GM18511 (cell line): ENCODE results near the gene C16orf46.
A peak's percentile ranks its signal among the peaks of the same experiment; 100 is the strongest.
"Not testable (repeated sequence)": the region's sequence is repeated elsewhere in the genome, so short reads cannot be mapped to it uniquely, and the experiment has no call there.

ENCODE experiments used
- ATAC-seq: cut with Tn5 transposase; IDR thresholded peaks from one replicate; pipeline ENCODE4 v1.9.1; 2021; ENCODE audit warnings: mild to moderate bottlenecking, moderate library complexity; ENCODE audit not compliant: unreplicated experiment

C16orf46 gene, protein sequence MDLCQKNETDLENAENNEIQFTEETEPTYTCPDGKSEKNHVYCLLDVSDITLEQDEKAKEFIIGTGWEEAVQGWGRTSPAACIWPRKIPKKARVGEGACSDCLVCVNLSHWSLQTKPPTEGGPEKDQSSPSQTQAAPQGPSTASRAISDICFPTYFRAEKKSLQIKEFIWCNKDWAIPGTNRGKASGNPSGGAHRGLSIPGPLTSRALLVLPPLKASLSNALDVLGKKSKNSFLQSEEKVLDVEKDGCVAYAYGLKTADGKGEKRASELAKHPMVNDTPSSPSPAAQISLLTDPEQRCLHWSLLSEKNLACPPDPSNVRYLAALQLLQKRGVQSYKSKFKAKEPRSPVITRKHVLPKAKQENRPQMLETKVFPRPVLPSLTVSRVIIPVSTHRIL

DNA sequence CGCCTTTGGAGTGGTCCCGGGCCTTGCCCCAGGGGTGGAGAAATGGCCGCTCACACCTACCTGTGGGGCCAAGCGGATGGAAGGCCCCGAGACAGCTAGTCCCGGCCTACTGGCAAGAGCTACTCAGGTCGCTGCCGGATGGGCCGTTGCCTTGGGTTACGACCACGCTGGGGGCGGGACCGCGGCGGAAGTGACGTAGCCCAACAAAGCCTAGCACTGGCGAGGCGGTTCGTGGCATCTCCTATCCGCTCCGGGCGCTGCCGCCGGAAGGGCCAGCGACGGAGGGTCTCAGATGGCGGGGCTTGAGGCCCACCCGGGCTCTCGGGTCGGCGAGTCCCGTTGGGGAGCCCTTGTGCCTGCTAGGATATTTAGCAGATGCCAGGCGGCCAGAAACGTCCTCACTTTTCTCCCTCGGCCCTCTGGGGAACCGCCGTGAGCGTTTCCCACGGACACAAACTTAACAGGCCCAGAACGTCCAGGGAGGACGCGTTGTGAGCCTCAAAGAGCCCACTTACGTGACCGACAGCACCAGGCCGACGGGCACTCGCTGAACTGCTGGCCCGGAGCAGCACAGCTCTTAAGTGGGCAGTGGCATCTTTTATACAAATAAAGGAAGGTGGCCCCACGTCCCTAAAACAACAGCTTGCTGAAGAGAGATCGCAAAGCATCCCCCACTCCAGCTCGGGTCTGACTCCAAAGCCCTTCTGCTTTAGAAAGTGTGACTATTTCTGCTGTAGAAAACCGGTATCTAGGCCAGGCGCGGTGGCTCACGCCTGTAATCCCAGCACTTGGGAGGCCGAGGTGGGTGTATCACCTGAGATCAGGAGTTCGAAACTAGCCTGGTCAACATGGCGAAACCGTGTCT is at the start of gene C16orf46:
Gene C16orf46 (minus strand): TSS at position 163 of the 865 bp plus-strand sequence. CDS start 13,283 bp downstream, outside the sequence.
- peak; percentile 95 for ATAC-seq

DNA sequence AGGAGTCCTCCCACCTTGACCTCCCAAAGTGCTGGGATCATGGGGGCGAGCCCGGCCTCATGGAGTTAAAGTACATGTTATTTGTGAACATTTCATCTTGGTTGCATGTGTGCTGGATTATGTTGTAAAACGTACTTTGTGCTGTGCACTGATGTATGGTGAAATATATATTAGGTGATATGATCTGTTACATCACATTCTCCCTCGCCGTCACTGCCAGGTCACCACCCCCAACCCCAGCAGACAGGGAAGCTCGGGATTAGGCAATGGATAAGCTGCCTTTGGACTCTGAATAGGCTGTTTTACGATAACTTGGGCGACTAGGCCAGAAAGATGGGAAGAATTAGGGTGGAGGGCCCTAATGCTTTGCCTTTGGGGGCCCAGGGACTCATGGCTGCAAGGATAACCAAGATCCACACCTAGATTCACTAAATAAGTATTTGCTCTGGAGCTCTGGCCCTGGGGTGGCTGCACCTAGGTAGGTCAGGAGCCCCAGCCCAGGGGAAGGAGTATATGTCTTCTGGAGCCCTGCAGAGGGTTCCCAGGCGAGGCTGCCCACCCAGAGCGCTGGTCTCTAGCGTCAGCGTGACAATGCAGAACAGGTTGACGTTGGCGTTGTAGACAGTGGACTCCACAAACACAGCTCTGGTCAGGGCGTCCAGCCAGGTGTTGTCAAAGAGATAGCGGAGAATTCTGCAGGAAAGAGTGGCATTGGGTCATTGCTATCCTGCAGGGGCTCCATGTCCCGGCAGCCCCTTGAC is 46.2 kb upstream of the C16orf46 start:
- no peak for ATAC-seq

DNA sequence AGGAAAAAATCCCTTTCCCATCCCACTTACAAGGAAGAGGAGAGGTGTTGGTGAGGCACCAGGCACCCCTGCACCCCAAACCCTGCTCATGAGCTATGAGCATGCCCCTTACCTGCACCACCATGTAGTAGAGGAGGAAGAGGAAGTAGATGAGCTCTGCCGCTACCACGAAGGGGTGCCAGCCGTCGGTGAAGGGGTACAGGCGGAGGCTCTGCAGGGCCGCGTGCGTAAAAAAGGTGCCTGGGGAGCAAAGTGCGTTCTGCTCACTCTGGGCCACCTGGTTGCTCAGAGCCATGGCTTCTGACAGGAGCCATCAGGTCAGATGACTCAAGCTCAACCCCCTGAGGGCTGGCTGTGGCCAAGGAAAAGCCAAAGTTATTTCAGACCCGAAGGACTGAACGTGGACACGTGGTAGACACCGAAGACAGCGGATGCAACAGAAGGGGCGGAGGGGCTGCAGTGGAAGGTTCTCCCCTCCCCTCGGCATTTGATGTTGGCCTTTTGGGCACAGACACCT is 44.5 kb upstream of the C16orf46 start:
- ATAC-seq: no peak

DNA sequence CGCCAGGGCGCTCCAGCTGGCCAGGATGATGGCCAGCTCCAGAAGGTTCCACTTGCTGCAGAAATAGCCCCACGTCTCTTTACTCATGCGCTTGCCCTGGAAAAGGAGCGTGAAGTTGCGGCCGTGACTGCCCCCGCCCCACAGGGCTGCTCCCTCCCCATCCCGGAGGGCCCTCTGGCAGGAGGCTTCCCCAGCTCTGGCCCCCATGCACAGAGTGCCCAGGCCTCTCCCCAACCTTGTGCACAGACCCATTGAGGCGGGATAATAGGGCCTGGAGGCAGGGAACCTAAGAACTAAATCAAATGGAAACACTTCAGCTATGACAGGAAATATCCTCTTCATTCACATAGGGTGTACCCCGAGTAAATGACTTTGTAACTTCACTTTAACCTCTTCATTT is 40.4 kb upstream of the C16orf46 start:
- no peak for ATAC-seq

DNA sequence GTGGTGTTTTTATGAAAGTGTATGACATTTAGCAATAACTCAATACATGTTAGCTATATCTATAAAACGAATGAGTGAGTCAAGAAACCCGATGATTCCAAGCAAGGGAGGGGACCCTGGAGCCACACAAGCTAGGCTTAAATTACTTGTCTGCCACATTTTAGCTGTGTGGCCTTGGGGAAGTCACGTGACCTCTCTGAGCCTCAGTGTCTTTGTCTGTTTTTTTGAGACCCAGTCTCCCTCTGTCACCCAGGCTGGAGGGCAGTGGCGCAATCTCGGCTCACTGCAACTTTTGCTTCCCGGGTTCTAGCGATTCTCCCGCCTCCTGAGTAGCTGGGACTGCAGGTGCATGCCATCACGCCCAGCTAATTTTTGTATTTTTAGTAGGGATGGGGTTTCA is 39.2 kb upstream of the C16orf46 start:
- ATAC-seq: no peak

DNA sequence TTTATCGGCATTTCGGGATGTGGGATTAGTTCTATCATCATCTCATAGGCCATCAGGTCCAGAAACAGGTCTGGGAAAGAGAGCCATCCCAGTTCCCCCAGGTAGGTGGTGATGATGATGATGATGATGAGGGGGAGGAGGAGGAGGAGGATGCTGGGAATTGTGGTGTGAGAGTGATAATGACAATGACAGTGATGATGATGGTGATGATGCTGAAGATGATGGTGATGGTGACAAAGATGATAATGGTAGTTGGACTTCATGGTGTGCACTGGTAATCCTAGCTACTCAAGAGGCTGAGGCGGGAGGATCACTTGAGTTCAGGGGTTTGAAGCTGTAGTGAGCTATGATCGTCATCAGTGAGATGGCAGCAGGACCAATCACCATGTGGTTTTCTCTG is 35.4 kb upstream of the C16orf46 start:
- ATAC-seq: no peak

DNA sequence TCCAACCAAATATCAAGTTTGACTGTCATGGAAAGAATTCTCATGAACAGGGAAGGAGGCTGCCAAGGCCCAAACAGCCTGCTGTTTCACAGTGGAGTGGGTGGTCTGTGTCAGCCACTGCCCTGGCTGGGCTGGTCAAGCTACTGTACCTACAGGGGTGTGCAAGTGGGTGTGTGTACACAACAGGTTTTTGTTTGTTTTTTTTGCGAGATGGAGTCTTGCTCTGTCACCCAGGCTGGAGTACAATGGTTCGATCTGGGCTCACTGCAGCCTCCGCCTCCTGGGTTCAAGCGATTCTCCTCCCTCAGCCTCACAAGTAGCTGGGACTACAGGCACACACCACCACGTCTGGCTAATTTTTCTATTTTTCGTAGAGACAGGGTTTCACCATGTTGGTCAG is 32.2 kb upstream of the C16orf46 start:
- not testable (repeated sequence) for ATAC-seq

DNA sequence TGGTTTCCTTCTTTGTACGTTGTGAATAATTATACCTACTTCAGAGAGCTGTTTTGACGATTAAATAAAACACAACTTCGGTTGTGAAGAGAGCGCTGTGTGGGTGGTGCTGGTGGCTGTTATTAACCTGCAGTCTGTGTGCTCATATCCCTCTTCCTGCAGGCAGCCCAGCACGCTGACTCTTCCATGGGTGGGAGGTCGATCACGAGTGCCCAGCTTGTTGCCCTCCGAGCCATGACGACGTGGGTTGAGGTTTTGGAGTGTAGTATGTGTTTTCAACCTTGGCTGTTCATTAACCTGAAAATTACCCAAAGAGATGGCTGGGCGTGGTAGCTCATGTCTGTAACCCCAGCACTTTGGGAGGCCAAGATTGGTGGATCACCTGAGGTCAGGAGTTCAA is 30.5 kb upstream of the C16orf46 start:
- no peak for ATAC-seq

DNA sequence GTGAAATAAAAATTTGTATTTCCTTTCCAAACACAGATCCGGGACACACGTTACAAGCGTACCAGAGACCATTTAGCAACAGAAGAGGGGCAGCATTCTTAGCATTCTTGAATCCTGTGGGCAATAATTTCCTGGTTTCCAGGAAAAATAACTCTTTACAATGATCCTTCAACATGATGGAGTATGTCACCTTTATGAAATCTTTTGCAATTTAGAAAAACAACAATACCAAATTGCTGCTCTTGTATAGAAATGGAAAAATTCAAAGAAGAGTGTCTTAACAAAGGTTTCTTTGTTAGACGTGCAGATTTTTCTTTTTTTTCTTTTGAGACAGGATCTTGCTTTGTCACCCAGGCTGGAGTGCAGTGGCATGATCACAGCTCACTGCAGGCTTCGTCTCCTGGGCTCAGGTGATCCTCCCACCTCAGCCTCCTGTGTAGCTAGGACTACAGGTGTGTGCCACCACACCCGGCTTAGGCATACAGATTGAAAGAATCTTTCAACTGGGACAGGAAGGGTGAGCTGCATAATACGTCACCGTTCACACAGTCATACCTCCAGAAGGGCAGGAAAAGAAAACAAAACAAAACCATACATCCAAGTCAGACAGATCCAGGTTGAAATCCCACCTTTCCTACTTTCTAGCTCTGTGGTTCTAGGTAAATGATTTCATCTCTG is 29.9 kb upstream of the C16orf46 start:
- no peak for ATAC-seq

DNA sequence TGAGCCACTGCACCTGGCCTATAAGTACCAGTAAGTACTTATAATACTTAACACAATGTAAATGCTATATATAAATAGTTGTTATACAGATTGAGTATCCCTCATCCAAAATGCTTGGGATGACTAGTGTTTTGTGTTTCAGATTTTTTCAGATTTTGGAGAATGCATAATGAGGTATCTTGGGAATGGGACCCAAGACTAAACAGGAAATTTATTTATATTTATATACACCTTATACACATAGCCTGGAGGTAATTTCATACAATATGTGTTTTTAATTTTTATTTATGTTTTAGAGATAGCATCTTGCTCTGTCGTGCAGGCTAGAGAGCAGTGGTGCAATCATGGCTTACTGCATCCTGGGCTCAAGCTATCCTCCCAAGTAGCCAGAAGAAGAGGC is 28.9 kb upstream of the C16orf46 start:
- no peak for ATAC-seq

DNA sequence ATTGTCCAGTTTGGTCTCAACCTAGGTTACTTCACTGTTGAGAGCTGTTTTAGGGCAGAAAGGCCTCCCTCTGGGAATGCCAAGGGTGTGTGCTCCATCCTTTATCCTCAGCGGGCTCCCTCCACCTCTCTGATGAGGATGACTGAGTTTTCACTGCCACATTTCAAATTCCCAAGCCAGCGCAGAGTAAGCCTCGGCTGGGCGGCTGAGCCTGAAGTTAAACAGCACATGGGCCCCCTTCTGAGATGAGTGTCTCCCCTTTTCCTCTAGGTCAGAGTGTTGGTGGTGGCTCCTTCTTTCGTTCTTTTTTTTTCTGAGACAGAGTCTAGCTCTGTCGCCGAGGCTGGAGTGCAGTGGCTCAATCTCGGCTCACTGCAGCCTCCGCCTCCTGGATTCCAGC is 24.7 kb upstream of the C16orf46 start:
- no peak for ATAC-seq

DNA sequence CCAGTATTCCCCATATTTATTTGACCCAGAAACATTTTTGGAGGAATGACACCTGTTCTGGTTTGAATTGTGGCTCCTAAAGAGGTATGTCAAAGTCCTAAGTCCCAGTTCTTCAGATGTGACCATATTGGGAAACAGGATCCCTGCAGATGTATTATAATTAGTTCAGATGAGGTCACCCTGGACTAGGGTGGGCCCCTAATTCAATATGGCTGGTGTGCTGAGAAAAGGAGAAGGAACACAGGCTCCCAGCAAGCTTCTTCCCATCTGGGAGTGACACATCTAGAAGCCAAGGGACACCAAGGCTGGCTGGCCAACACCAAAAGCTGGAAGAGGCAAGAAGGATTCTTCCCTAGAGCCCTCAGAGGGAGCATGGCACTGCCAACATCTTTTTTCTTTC is 22.9 kb upstream of the C16orf46 start:
- ATAC-seq: no peak

DNA sequence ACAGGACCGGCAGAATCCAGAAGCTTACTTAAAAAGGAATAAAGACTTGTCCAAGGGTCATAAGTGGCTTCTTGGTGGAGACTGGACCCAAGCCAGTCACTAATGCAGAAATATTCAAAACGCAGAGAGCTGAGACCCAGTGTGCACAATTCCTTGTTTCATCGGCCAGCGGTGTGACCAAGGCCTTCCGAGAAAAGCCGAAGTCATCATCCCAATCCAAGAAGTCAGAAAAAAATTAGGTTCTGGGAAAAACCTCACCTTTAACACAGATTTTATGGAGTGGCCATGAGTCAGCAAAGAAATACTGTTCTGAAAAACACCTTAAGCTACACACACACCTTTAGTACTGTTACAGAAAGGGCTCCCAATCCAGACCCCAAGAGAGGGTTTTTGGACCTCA is 20.2 kb upstream of the C16orf46 start:
- ATAC-seq: no peak

DNA sequence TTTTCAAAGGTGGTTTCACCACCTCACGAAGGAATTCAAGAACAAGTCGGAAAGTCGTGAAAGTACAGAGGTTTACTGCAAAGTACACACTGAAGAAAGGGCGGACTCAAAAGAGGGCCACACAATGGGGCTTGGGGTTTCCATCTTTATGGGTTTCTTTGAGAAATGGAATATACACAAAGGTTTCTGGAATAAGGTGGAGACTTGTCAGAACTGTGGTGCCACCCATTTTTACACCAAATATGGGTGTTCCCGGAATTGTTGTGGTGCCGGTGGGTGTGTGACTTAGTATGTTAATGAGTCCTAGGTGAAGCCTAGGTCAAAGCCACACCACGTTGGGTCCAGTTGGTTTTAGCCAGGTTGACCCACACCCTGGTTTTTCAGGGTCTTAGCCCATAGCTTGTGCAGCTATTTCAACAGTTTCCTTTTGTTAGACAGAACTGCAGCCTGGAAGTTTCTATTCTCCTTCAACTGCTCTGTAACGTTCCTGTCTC is 19.7 kb upstream of the C16orf46 start:
- no peak for ATAC-seq

DNA sequence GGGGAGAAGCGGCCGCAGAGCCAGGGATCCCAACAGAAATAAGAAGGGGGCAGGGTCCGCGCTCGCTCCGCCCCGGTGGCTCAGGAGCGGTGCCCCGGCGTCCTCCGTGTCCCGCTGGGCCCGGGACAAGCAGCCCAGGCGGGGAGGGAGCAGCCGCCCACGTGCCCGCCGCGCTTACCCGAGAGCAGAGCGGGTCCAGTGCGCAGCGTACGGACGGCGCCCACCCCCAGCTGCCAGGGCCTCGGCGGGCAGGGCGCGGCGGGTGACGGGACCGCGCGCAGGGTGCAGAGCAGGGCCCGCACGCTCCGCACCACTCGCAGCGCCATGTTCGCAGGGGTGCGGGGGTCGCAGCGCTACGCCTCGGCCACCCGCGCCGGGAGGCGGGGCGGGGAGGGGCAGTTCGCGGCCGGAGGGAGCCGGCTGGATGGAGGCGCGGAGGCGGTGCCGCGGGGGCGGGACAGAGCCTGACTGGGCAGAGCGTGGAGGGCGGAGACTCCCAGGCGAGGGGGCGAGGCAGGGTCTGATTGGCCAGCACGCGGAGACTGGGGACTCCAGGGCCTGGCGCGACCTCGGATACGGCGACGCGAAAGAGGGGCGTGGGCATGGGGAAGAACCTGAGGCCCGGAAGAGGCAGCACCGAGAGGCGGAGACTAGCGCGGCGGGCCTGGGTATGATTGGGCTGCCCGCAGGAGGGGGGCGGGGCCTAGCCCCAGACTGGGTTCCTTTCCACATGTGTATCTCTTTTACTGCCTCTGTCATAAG is 19.1 kb upstream of the C16orf46 start, which contains the start of gene GCSH:
Gene GCSH (minus strand): TSS at position 443 of the 762 bp plus-strand sequence. CDS start 117 bp downstream, at position 326.
- ATAC-seq: peak; percentile 99

DNA sequence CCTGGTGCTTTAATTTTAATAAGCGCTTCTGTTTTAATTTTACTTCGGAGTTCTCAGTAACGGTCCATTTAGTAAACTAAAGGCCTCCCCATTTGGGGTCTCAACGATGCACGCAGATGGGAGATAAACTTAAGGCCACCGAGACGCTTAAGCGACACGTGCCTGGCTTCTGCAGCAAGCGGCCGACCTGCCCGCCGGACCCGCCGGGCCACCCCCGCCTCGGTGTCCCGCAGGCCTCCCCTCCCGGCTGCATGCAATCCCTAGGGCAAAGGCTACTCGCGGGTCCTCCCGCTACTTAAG is 18.6 kb upstream of the C16orf46 start:
- ATAC-seq: peak; percentile 16

DNA sequence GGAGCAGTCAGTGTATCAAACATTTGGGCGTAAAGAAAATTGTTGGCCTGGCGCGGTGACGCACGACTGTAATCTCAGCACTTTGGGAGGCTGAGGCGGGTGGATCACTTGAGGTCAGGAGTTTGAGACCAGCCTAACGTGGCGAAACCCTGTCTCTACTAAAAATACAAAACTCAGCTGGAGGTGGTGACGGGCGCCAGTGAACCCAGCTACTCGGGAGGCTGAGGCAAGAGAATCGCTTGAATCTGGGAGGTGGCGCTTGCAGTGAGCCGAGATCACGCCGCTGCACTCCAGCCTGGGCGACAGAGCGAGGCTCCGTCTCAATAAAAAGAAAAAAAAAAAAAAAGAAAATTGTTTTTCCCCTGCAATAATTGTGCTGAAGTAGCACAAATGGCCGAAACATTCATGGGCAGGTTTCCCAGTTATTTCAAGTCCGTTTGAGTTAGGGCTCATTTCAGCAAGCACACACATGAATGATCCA is 17.8 kb upstream of the C16orf46 start:
- ATAC-seq: no peak

DNA sequence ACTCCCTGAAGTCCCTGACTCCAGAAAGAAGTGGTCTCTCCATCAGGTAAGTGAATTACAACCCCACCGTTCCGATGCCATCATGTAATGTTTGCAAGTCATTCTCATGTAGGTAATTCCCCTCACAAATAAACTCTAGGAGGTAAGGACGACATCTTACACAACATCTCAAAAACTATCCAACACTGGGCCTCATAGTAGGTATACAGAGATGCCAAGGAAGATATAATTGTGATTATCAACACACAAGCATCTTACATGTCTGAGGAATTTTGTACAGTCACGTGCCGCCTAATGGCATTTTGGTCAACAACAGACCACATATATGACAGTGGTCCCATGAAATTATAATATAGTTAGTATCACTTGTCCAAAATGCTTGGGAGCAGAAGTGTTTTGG is 11.8 kb upstream of the C16orf46 start:
- no peak for ATAC-seq

DNA sequence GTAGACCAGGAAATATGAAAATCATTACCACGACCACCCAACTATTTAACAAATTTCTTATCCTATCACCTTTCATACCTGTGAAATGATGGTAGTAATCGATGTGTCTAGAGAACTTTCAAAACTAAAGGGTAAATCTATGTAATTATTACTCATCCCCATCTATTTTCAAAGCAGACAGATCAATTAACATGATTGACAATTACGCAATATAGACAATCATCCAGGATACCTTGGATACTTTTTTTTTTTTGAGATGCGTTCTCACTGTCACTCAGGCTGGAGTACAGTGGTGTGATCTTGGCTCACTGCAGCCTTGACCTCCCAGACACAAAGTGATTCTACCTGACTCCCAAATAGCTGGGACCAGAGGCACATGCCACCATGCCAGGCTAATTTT is 4.0 kb upstream of the C16orf46 start:
- ATAC-seq: no peak

DNA sequence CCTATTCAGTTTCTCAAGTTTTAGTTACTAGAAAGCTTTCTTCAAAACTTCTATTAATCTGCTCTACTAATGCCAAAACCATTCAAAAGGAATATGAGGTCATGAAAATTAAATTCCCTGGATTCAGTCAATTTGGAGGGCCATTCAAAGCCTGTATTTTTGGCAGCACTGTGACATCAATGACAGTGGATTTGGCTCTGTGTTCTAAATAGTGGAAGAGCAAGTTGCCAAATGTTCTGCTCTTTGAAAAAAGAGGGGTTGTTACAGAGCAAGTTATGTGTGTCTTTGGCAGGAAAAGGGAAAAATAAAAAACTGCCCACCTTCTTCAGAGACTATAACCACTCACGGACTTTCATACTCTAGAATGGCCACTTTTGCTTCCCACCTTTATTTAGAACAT is 3.2 kb upstream of the C16orf46 start:
- no peak for ATAC-seq
